ENCODE measurements around the gene MEGF6. TPM values are rescaled to one million over a fixed set of nuclear protein-coding genes. Genes with fewer than 3 reads are reported as not detected.
A peak's percentile ranks its signal among the peaks of the same experiment; 100 is the strongest.

Gene MEGF6
- total RNA-seq, 6 experiments from 2014 or later: 2.2 to 9.6 (median 4.4) TPM

DNA sequence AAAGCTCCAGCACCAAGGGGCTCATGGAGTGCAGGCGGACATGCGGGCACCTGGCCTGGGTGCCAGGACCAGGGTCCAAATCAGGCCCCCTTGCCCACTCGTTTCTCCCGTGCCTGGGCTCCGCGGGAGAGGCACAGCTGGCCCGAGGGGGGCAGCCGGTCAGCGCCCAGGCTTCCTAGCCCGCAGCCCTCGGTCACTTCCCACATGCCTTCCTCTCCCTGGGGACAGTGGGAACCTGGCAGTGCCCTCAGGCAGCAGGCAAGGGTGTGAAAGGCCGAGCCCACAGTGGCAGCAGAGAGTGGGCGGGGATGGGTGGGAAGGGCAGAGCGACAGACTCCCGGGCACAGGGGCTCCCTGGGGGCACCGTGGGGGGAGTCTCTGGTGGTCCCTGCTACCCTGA is 69.8 kb downstream of the MEGF6 start:
- Histone ChIP-seq H3K27me3 (no peaks in the 10 kb centered on the region), H3K4me1 (no peaks in the 10 kb centered on the region), H3K36me3 (no peaks in the 10 kb centered on the region), H3K27ac (peak overlapping the region in 1 of 3 donors; percentile 16), H3K4me3 (no peak overlapping the region), H3K9me3 (no peaks in the 10 kb centered on the region)
- intact Hi-C loops (cut with DNase I): no loop called here
- DNase-seq: no peak
- ATAC-seq: no peak
- TF ChIP-seq POLR2A (IDR thresholded peaks at IDR 0.05): no peak
- WGBS (ENCODE audit: insufficient coverage, low coverage, low lambda C conversion rate, missing lambda C conversion rate): 80% methylated on average over 2 of the region's 16 CpGs

GRCh38 chr1:3540876-3541275 is 70.4 kb downstream of the MEGF6 start:
- H3K27me3 ChIP-seq: no peaks in the 10 kb centered on the region
- intact Hi-C loops (cut with DNase I): no loop called here
- TF ChIP-seq POLR2A (IDR thresholded peaks at IDR 0.05): no peak
- TF ChIP-seq, protein P1, sequence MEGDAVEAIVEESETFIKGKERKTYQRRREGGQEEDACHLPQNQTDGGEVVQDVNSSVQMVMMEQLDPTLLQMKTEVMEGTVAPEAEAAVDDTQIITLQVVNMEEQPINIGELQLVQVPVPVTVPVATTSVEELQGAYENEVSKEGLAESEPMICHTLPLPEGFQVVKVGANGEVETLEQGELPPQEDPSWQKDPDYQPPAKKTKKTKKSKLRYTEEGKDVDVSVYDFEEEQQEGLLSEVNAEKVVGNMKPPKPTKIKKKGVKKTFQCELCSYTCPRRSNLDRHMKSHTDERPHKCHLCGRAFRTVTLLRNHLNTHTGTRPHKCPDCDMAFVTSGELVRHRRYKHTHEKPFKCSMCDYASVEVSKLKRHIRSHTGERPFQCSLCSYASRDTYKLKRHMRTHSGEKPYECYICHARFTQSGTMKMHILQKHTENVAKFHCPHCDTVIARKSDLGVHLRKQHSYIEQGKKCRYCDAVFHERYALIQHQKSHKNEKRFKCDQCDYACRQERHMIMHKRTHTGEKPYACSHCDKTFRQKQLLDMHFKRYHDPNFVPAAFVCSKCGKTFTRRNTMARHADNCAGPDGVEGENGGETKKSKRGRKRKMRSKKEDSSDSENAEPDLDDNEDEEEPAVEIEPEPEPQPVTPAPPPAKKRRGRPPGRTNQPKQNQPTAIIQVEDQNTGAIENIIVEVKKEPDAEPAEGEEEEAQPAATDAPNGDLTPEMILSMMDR (IDR thresholded peaks at IDR 0.05): no peak
- no peak for DNase-seq
- H3K9me3 ChIP-seq: no peaks in the 10 kb centered on the region
- no peak overlapping the region for H3K27ac ChIP-seq
- H3K4me1 ChIP-seq: no peaks in the 10 kb centered on the region
- H3K4me3 ChIP-seq: no peak overlapping the region
- no peaks in the 10 kb centered on the region for H3K36me3 ChIP-seq
- no peak for ATAC-seq
- WGBS (ENCODE audit: insufficient coverage, low coverage, low lambda C conversion rate, missing lambda C conversion rate): 100% methylated on average over 2 of the region's 13 CpGs

- Histone ChIP-seq H3K27me3 (no peaks in the 10 kb centered on the region), H3K36me3 (no peaks in the 10 kb centered on the region), H3K27ac (no peak overlapping the region), H3K4me1 (no peaks in the 10 kb centered on the region), H3K9me3 (no peaks in the 10 kb centered on the region), H3K4me3 (no peak overlapping the region)
- ATAC-seq: peak in 1 of 4 donors; percentile 13
- intact Hi-C loops (cut with DNase I): no loop called here
- TF ChIP-seq, protein P1 (IDR thresholded peaks at IDR 0.05): no peak
- no peak for TF ChIP-seq POLR2A (IDR thresholded peaks at IDR 0.05)
- WGBS (ENCODE audit: insufficient coverage, low coverage, low lambda C conversion rate, missing lambda C conversion rate): no CpG with 5 or more reads among the region's 24 CpGs
- no peak for DNase-seq
Measured at GRCh38 chr1:3539707-3540425, 71.4 kb downstream of the MEGF6 start.

DNA sequence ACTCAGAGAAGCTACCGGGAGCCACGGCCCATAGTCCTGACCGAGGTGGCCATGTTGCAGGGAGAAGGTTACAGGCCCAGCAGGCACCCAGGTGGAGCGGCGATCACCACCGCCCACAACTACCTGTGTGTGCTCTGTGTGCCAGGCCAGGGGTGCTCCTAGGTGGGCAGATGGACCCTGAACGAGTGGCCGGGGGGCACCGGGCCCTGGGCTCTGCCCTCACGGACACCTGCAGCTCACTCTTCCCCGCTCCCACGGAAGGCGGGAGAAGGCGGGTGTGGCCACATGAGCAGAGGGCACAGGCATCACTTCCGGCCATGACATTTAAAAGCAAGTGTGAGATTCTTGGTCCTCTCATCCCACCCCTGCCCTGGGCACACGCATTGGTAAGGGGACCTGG is 73.9 kb downstream of the MEGF6 start:
- ATAC-seq (no peak), DNase-seq (no peak)
- H3K27me3 ChIP-seq: no peaks in the 10 kb centered on the region
- H3K9me3 ChIP-seq: no peaks in the 10 kb centered on the region
- intact Hi-C loops (cut with DNase I): no loop called here
- no peaks in the 10 kb centered on the region for H3K4me1 ChIP-seq
- TF ChIP-seq, protein P1 (IDR thresholded peaks at IDR 0.05): no peak
- no peak overlapping the region for H3K4me3 ChIP-seq
- H3K27ac ChIP-seq: no peak overlapping the region
- WGBS (ENCODE audit: insufficient coverage, low coverage, low lambda C conversion rate, missing lambda C conversion rate): 74% methylated on average over 4 of the region's 16 CpGs
- no peaks in the 10 kb centered on the region for H3K36me3 ChIP-seq

DNA sequence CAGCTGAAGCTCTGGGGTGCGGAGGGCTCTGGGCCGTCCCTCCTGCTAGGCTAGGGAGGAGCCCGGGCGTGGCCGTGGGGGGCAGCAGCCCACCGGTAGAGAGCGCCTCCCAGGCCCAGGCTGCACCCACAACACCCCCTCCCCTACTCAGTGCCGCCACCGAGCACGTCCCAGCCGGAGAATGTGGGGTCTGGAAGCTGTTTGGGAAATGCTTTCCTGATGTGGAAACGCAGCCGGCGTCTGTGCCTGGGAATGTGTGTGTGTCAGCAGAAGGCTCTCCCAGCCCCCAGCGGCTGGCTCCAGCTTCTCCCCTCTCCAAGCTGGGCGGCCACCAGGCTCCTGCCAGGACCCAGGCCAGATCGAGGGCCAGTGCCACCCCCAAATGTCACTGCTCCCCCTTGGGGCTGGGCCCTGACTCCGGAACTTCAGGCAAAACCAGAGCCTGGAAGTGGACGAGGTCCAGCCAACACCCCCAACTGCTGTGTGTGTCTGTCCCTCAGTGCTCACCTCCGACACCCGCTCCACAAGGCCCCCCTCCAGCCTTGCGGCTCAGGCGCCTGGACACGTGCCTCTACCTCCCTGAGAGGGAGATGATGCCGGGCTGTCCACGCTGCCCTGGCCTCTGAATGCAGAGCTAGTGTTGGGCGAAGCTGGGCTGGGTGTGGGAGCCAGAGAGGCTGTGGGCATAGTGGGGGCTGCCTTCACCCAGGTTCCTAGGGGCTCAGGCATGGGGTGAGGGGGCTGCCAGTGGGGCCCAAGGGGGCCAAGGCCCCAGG is 74.7 kb downstream of the MEGF6 start:
- 80% methylated on average over 1 of the region's 27 CpGs for WGBS (ENCODE audit: insufficient coverage, low coverage, low lambda C conversion rate, missing lambda C conversion rate)
- no peaks in the 10 kb centered on the region for H3K9me3 ChIP-seq
- no peaks in the 10 kb centered on the region for H3K27me3 ChIP-seq
- H3K36me3 ChIP-seq: no peaks in the 10 kb centered on the region
- no peak overlapping the region for H3K4me3 ChIP-seq
- no peak for TF ChIP-seq POLR2A (IDR thresholded peaks at IDR 0.05)
- TF ChIP-seq, protein P1 (IDR thresholded peaks at IDR 0.05): no peak
- H3K27ac ChIP-seq: no peak overlapping the region
- no peak for ATAC-seq
- no peak for DNase-seq
- intact Hi-C loops (cut with DNase I): no loop called here
- no peaks in the 10 kb centered on the region for H3K4me1 ChIP-seq

All from right lobe of liver (tissue), 6 donors.